ENCODE results near the gene KBTBD4. TPM values are rescaled to one million over a fixed set of nuclear protein-coding genes. Genes with fewer than 3 reads are reported as not detected.

The KBTBD4 gene
- total and polyA plus RNA-seq, 2 of the 8 experiments (the other 6 are each of a cell fraction or from before 2014, with no cell fraction given), result 12.0 to 19.5 TPM

GRCh38 chr11:47539681-47540039 lies 39.1 kb downstream of the KBTBD4 start (continued):
- TF ChIP-seq CHD7 (IDR thresholded peaks at IDR 0.05; ENCODE audit: insufficient replicate concordance, low read length), result no peak
- no peak for TF ChIP-seq KDM4A (IDR thresholded peaks at IDR 0.05; ENCODE audit: low read depth, low read length, severe bottlenecking)
- no peak for TF ChIP-seq ATF2 (IDR thresholded peaks at IDR 0.05; ENCODE audit: low read length)
- no peak for TF ChIP-seq CHD1 (IDR thresholded peaks at IDR 0.05; ENCODE audit: low read depth, low read length)
- TF ChIP-seq SIX5 (IDR thresholded peaks at IDR 0.05; ENCODE audit: low read depth, low read length), result no peak
- no peak for TF ChIP-seq CBX8 (IDR thresholded peaks at IDR 0.05; ENCODE audit: borderline replicate concordance, low read depth, low read length)
- TF ChIP-seq CHD2 (IDR thresholded peaks at IDR 0.05; ENCODE audit: low read length), result no peak
- TF ChIP-seq POLR2AphosphoS5 (IDR thresholded peaks at IDR 0.05; ENCODE audit: low read depth, low read length), result no peak
- TF ChIP-seq EP300 (IDR thresholded peaks at IDR 0.05; ENCODE audit: borderline replicate concordance in 1 of 2, low read depth in 2 of 2, low read length in 2 of 2), result no peak
- TF ChIP-seq RBBP5 (IDR thresholded peaks at IDR 0.05; ENCODE audit: borderline replicate concordance, low read depth, low read length), result no peak
